T-helper 1 cell treated with Interleukin-12 subunit alpha and Interleukin-12 subunit beta and Interleukin-4 antibody, amounts not matched to agents 30 μg/mL and 1 μg/mL, for 36 hours (primary cell): Measurements from ENCODE around the gene GNGT2.
"Not testable (repeated sequence)": the region's sequence is repeated elsewhere in the genome, so short reads cannot be mapped to it uniquely, and the experiment has no call there.

Experiments
- H3K27ac Mint-ChIP-seq: one replicate; pipeline ENCODE4 v1.8.0; 2021; ENCODE audit warnings: mild to moderate bottlenecking, mixed read lengths
- H3K27me3 Mint-ChIP-seq: one replicate; pipeline ENCODE4 v1.8.0; 2021; ENCODE audit warnings: low read depth, mixed read lengths
- H3K36me3 Mint-ChIP-seq: one replicate; pipeline ENCODE4 v1.8.0; 2021; ENCODE audit warnings: low read depth, mixed read lengths
- H3K4me1 Mint-ChIP-seq: one replicate; pipeline ENCODE4 v1.8.0; 2021; ENCODE audit warnings: low read depth, mixed read lengths
- H3K4me3 Mint-ChIP-seq: one replicate; pipeline ENCODE4 v1.8.0; 2021; ENCODE audit warnings: mild to moderate bottlenecking, moderate library complexity, mixed read lengths
- H3K9me3 Mint-ChIP-seq: one replicate; pipeline ENCODE4 v1.8.0; 2021; ENCODE audit warnings: mixed read lengths

The GNGT2 gene

DNA sequence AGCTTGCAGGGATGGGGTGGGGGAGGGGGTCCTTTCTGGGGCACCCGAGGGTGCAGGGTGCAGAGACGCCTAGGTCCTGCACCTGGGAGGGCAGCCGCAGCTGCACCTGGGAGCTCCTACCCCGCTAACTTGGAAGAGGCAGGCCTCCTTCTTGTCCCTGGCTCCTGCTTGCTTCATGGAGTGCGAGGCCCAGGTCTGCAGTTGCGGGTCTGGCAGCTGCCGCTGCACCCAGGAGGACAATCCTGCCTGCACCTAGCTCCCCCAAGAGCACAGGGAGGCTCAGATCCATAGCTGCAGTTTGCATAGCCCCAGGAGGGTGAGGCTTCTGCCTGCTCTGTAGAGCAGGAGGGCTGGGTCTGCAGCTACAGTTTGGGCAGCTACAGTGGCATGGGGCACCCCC, 26.6 kb downstream of the GNGT2 start:
- Mint-ChIP-seq H3K27ac (no peak overlapping the region), H3K27me3 (peaks cover 4% of the 10 kb centered on the region), H3K4me3 (no peak overlapping the region), H3K36me3 (peaks cover 2% of the 10 kb centered on the region), H3K9me3 (peaks cover 27% of the 10 kb centered on the region), H3K4me1 (peaks cover 4% of the 10 kb centered on the region)

- Mint-ChIP-seq H3K36me3 (peaks cover 2% of the 10 kb centered on the region), H3K27ac (no peak overlapping the region), H3K27me3 (peaks cover 4% of the 10 kb centered on the region), H3K4me1 (peaks cover 4% of the 10 kb centered on the region), H3K4me3 (no peak overlapping the region), H3K9me3 (peaks cover 27% of the 10 kb centered on the region)
These were observed 27.0 kb downstream of the GNGT2 start for GRCh38 chr17:49183341-49183740.

DNA sequence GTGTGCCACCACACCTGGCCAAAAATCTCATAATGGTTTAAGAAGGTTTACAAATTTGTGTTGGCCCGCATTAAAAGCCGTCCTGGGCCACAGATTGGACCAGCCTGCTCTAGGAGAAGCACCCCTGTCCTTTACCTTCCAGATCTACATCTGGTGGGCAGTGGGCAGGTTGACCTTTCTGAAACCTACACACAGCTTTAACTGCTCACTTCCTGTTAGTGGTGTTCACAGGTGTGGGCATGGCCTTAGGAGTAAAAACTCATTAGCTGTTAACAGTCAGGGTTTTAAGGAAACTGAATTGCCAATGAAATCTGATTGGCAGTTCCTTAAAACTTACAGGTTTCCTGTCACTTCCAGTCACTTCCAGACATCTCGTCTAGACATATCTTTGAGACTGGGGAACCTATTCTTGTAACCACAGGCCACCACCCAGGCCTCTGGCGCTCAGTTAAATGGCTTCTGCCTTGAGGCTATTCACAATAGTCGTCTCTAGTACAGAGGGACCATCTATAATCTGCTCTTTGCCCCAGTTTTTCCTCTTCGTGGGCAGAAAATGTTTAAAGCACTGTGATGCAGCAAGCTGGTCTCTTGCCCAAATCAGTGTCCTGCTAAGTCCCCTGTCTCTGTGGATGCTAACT, 29.3 kb downstream of the GNGT2 start:
- Mint-ChIP-seq H3K4me3 (no peak overlapping the region), H3K27ac (no peak overlapping the region), H3K9me3 (peaks cover 37% of the 10 kb centered on the region), H3K4me1 (peaks cover 4% of the 10 kb centered on the region), H3K36me3 (peaks cover 2% of the 10 kb centered on the region), H3K27me3 (peaks cover 4% of the 10 kb centered on the region)

DNA sequence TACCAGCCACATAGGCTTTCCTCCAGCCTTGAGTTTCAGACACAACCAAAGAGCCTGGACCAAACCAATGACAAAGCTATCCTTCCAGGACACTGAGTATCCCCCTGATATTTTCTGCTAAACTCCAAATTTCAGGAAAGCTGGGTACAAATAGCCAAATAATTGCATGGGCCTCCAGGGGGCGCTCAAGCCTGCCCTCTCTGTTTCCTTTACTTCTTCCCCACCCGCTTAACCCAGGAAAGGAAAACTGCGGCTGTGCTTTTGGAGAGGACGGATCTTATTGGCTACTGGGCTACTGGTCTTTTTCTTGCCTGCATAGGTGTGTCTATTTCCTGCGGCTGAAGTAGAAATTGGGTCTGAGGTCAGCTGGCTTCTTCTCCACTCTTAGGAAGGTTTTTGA, 30.1 kb downstream of the GNGT2 start:
- Mint-ChIP-seq H3K27ac (no peak overlapping the region), H3K4me1 (peaks cover 4% of the 10 kb centered on the region), H3K36me3 (peaks cover 5% of the 10 kb centered on the region), H3K27me3 (peaks cover 4% of the 10 kb centered on the region), H3K4me3 (no peak overlapping the region), H3K9me3 (peaks cover 38% of the 10 kb centered on the region)

GRCh38 chr17:49175978-49176377, 34.4 kb downstream of the GNGT2 start:
- Mint-ChIP-seq H3K27me3 (peaks cover 21% of the 10 kb centered on the region), H3K9me3 (peaks cover 37% of the 10 kb centered on the region), H3K27ac (peak overlapping the region; percentile 41)
- H3K36me3 Mint-ChIP-seq, H3K4me3 Mint-ChIP-seq, H3K4me1 Mint-ChIP-seq: not testable (repeated sequence)

- H3K27me3 Mint-ChIP-seq = peaks cover 56% of the 10 kb centered on the region
- H3K9me3 Mint-ChIP-seq = peaks cover 20% of the 10 kb centered on the region
- not testable (repeated sequence) for H3K27ac Mint-ChIP-seq
These were observed 39.7 kb downstream of the GNGT2 start for GRCh38 chr17:49170711-49171110.

DNA sequence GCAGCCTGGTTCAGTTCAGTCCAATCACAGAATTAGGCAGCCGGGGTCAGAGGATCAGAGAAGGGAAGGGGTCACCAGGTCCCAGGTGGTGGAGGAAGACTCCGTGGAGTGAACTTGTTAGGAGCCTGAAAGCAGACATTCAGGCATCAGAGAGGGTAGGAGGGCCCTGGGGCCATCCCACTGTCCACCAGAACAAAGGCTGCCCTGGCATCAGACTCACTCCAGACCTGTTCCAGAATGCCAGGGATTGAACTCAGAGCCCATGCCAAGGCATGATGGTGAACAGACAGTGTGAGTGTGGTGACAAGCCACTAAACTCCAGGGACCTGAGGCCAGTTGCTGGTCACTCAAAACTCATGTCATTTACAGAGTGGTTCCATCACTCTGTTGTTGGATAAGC, 40.2 kb downstream of the GNGT2 start:
- Mint-ChIP-seq H3K27me3 (peaks cover 59% of the 10 kb centered on the region), H3K4me3 (no peak overlapping the region), H3K9me3 (peaks cover 15% of the 10 kb centered on the region), H3K27ac (no peak overlapping the region), H3K36me3 (no peaks in the 10 kb centered on the region), H3K4me1 (no peaks in the 10 kb centered on the region)

More at GRCh38 chr17:49170711-49171110, 39.7 kb downstream of the GNGT2 start:
- not testable (repeated sequence) for H3K4me3 Mint-ChIP-seq, H3K4me1 Mint-ChIP-seq, H3K36me3 Mint-ChIP-seq

DNA sequence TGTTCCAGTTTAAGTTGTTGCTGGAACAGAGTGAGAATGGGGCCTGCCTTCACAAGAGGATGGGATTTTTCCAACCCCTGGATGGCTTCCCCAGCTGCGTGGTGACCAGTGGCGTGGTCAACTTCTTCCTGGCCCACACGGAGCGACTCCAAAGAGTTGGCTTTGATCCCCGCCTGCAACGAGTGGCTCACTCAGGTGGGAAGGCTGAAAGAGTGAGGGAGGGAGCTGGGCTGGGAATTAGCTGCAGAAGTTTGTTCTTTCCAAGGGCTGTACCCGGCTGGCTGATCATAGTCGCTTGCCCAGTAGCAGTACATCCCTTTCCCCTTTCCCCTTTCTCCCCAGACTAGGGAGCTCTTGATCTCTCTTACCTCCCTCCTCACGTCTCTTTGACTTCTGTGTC, 41.7 kb downstream of the GNGT2 start:
- no peak overlapping the region for H3K4me3 Mint-ChIP-seq
- no peak overlapping the region for H3K27ac Mint-ChIP-seq
- H3K4me1 Mint-ChIP-seq = no peaks in the 10 kb centered on the region
- peaks cover 1% of the 10 kb centered on the region for H3K9me3 Mint-ChIP-seq
- peaks cover 54% of the 10 kb centered on the region for H3K27me3 Mint-ChIP-seq
- no peaks in the 10 kb centered on the region for H3K36me3 Mint-ChIP-seq

GRCh38 chr17:49165143-49165542, 45.2 kb downstream of the GNGT2 start:
- Mint-ChIP-seq H3K4me3 (no peak overlapping the region), H3K9me3 (no peaks in the 10 kb centered on the region), H3K27ac (no peak overlapping the region), H3K27me3 (peaks cover 47% of the 10 kb centered on the region), H3K4me1 (no peaks in the 10 kb centered on the region), H3K36me3 (no peaks in the 10 kb centered on the region)

DNA sequence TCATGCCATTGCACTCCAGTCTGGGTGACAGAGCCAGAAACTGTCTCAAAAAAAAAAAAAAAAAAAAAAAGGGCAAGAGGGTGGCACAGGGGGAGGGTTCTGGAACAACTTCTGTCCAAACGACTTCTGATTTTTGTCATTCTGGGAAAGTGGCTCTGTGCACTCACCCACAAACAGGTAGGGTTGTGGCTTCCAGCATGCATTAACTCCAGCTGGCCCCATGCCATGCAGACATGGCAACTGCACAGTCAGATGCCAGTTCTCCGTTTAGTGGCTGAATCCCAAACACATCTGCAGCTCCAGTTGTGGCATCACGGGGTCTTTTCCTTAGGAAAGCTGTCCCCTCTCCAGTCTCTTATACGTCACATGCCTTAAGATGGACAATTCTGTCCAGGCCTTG, 47.5 kb downstream of the GNGT2 start:
- H3K9me3 Mint-ChIP-seq = no peaks in the 10 kb centered on the region
- H3K4me3 Mint-ChIP-seq = no peak overlapping the region
- H3K4me1 Mint-ChIP-seq = no peaks in the 10 kb centered on the region
- H3K27me3 Mint-ChIP-seq = peaks cover 48% of the 10 kb centered on the region
- H3K27ac Mint-ChIP-seq = no peak overlapping the region
- no peaks in the 10 kb centered on the region for H3K36me3 Mint-ChIP-seq

GRCh38 chr17:49157784-49158183, 52.6 kb downstream of the GNGT2 start:
- no peaks in the 10 kb centered on the region for H3K36me3 Mint-ChIP-seq
- H3K4me3 Mint-ChIP-seq = no peak overlapping the region
- no peaks in the 10 kb centered on the region for H3K4me1 Mint-ChIP-seq
- H3K27ac Mint-ChIP-seq = no peak overlapping the region
- H3K27me3 Mint-ChIP-seq = peaks cover 41% of the 10 kb centered on the region
- H3K9me3 Mint-ChIP-seq = no peaks in the 10 kb centered on the region

GRCh38 chr17:49156256-49156655, 54.1 kb downstream of the GNGT2 start:
- no peak overlapping the region for H3K4me3 Mint-ChIP-seq

More at GRCh38 chr17:49156256-49156655, 54.1 kb downstream of the GNGT2 start:
- Mint-ChIP-seq H3K27me3 (peaks cover 41% of the 10 kb centered on the region), H3K4me1 (no peaks in the 10 kb centered on the region), H3K27ac (no peak overlapping the region), H3K9me3 (no peaks in the 10 kb centered on the region), H3K36me3 (no peaks in the 10 kb centered on the region)
